IgD-negative memory B cell (primary cell): ENCODE measurements around the gene SPC25. TPM values are rescaled to one million over a fixed set of nuclear protein-coding genes. Genes with fewer than 3 reads are reported as not detected.
"Not testable (repeated sequence)": the region's sequence is repeated elsewhere in the genome, so short reads cannot be mapped to it uniquely, and the experiment has no call there.

Source experiments
- H3K27ac Mint-ChIP-seq, 3 donors: one replicate each; pipeline ENCODE4 v1.8.0; 2020 to 2022; ENCODE audit warnings: mild to moderate bottlenecking in 3 of 3, mixed read lengths in 3 of 3, moderate library complexity in 1 of 3
- H3K27me3 Mint-ChIP-seq: one replicate; pipeline ENCODE4 v1.8.0; 2021; ENCODE audit warnings: mixed read lengths
- H3K36me3 Mint-ChIP-seq: one replicate; pipeline ENCODE4 v1.8.0; 2020; ENCODE audit warnings: mild to moderate bottlenecking, mixed read lengths
- H3K4me1 Mint-ChIP-seq, 3 donors: one replicate each; pipeline ENCODE4 v1.8.0; 2020 to 2022; ENCODE audit warnings: mixed read lengths in 3 of 3, mild to moderate bottlenecking in 1 of 3
- H3K4me3 Mint-ChIP-seq, 4 donors: one replicate each; pipeline ENCODE4 v1.8.0; 2020 to 2022; ENCODE audit warnings: mild to moderate bottlenecking in 4 of 4, mixed read lengths in 4 of 4, moderate library complexity in 3 of 4
- H3K9me3 Mint-ChIP-seq, 3 donors: one replicate each; pipeline ENCODE4 v1.8.0; 2020 to 2021; ENCODE audit warnings: mixed read lengths in 3 of 3, mild to moderate bottlenecking in 1 of 3
- polyA plus RNA-seq: library from polyadenylated mRNA; unstranded; fragments of 300-500 nt; fragmentation: Illumina TruSeq; gene quantifications from one replicate; pipeline ENCODE4 v1.2.3, GENCODE V29; 2021

Gene SPC25
- polyA plus RNA-seq, 1 donor from 2014 or later = not detected

GRCh38 chr2:168882163-168882562, 8.1 kb downstream of the SPC25 start:
- not testable (repeated sequence) for H3K27me3 Mint-ChIP-seq, H3K36me3 Mint-ChIP-seq, H3K9me3 Mint-ChIP-seq, H3K4me3 Mint-ChIP-seq, H3K4me1 Mint-ChIP-seq
- peak overlapping the region in 1 of 3 donors; percentile 37 for H3K27ac Mint-ChIP-seq

- Mint-ChIP-seq H3K4me1 (peaks cover 0 to 4% (median 0%) of the 10 kb centered on the region in 3 donors), H3K4me3 (no peak overlapping the region), H3K27me3 (no peaks in the 10 kb centered on the region), H3K27ac (no peak overlapping the region), H3K36me3 (no peaks in the 10 kb centered on the region), H3K9me3 (no peaks in the 10 kb centered on the region)
These were observed 15.7 kb downstream of the SPC25 start for GRCh38 chr2:168874368-168875054.

- H3K4me3 Mint-ChIP-seq, H3K27ac Mint-ChIP-seq, H3K9me3 Mint-ChIP-seq, H3K36me3 Mint-ChIP-seq, H3K4me1 Mint-ChIP-seq, H3K27me3 Mint-ChIP-seq: not testable (repeated sequence)
These were observed 19.4 kb downstream of the SPC25 start for GRCh38 chr2:168870824-168871223.

DNA sequence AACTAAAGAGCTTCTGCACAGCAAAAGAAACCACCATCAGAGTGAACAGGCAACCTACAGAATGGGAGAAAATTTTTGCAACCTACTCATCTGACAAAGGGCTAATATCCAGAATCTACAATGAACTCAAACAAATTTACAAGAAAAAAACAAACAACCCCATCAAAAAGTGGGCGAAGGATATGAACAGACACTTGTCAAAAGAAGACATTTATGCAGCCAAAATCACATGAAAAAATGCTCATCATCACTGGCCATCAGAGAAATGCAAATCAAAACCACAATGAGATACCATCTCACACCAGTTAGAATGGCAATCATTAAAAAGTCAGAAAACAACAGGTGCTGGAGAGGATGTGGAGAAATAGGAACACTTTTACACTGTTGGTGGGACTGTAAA, 19.9 kb downstream of the SPC25 start:
- H3K4me1 Mint-ChIP-seq, H3K27ac Mint-ChIP-seq, H3K4me3 Mint-ChIP-seq, H3K27me3 Mint-ChIP-seq, H3K9me3 Mint-ChIP-seq, H3K36me3 Mint-ChIP-seq: not testable (repeated sequence)

GRCh38 chr2:168867164-168867563, 23.1 kb downstream of the SPC25 start:
- not testable (repeated sequence) for H3K4me1 Mint-ChIP-seq, H3K4me3 Mint-ChIP-seq, H3K9me3 Mint-ChIP-seq, H3K27ac Mint-ChIP-seq, H3K36me3 Mint-ChIP-seq, H3K27me3 Mint-ChIP-seq

DNA sequence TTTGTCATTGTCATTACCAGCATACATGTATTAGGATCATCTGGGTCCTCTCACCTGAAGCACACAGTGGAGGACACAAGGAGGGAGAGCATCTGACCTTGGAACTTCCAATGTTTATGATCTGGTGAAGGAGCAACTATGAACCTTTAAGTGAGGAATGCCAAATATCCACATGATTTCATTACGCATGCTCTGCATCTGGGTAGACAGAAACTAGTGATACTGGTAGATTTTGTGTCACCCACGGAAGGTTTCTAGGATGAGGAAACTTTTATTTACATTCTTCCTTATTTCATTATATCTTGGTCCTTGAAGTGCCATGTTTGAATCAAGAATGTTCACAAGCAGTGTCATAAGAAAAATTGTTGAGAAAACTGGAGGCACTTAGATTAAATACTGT, 32.1 kb downstream of the SPC25 start:
- H3K4me3 Mint-ChIP-seq = no peak overlapping the region
- H3K27me3 Mint-ChIP-seq = no peaks in the 10 kb centered on the region
- H3K27ac Mint-ChIP-seq = no peak overlapping the region
- H3K4me1 Mint-ChIP-seq = no peaks in the 10 kb centered on the region
- peaks cover 2% of the 10 kb centered on the region for H3K36me3 Mint-ChIP-seq
- no peaks in the 10 kb centered on the region for H3K9me3 Mint-ChIP-seq

DNA sequence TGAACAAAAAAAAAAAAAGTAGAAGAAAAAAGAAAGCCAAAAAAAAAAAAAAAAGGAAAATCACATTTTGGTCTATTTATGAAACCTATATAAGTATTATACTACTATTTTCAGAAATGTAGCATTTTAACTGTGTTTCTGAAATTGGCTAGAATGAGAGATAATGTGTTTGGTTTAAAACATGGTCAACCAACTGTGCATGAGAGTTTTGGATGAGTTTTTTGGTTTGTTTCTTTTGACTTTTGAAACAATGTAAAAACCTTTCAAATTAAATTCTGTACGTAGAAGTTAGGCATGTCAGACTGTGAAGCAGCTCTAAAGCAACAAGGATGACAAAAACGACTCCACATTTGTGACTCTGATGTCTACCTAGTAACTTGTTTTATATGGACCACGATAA, 34.6 kb downstream of the SPC25 start:
- Mint-ChIP-seq H3K36me3 (peaks cover 2% of the 10 kb centered on the region), H3K4me1 (no peaks in the 10 kb centered on the region), H3K27ac (no peak overlapping the region), H3K4me3 (no peak overlapping the region), H3K27me3 (no peaks in the 10 kb centered on the region), H3K9me3 (no peaks in the 10 kb centered on the region)

DNA sequence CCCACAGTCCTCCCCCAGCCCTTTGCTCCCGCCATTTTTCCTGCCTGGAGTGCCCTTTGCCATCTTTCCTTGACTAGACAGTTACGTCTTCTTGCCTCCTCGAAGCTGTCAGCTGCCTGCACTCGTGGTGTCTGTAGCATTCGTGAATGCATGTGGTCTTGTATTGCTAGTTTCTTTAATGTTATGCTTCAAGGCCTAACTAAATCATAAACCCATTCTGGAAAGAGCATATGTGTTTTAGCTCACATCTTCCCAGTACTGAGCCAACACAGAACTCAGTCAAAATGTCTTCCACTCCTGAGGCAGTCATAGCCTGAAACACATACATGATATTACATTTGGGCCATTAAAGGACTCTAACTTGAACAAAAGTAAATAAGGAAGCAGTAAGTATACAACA, 35.6 kb downstream of the SPC25 start:
- H3K4me1 Mint-ChIP-seq = no peaks in the 10 kb centered on the region
- H3K36me3 Mint-ChIP-seq = peaks cover 2% of the 10 kb centered on the region
- H3K4me3 Mint-ChIP-seq = no peak overlapping the region
- H3K9me3 Mint-ChIP-seq = no peaks in the 10 kb centered on the region
- H3K27me3 Mint-ChIP-seq = no peaks in the 10 kb centered on the region
- H3K27ac Mint-ChIP-seq = no peak overlapping the region

DNA sequence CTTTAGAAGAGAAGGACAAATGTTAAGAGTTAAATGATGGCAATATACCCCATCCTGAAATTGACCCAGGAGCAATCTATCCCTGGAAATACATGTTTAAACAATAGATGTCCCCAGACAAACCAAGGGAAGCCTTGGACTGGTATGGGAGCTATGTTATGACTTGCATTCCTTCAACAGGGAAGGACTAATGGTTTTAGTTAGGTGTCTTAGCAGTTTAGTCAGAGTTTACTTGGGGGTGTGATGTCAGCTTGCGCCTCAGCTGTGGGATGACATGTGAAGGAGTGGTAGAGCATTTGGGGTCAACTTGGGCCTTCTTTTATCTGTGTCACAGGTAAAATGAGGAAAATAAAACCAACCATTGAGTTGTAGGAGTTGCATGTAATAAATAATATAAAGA, 36.8 kb downstream of the SPC25 start:
- Mint-ChIP-seq H3K9me3 (no peaks in the 10 kb centered on the region), H3K27me3 (no peaks in the 10 kb centered on the region), H3K4me3 (no peak overlapping the region), H3K27ac (no peak overlapping the region), H3K4me1 (no peaks in the 10 kb centered on the region), H3K36me3 (peaks cover 2% of the 10 kb centered on the region)

GRCh38 chr2:168852481-168852880, 37.7 kb downstream of the SPC25 start:
- Mint-ChIP-seq H3K4me1 (no peaks in the 10 kb centered on the region), H3K9me3 (no peaks in the 10 kb centered on the region), H3K27me3 (no peaks in the 10 kb centered on the region), H3K27ac (no peak overlapping the region), H3K4me3 (no peak overlapping the region), H3K36me3 (peaks cover 2% of the 10 kb centered on the region)

DNA sequence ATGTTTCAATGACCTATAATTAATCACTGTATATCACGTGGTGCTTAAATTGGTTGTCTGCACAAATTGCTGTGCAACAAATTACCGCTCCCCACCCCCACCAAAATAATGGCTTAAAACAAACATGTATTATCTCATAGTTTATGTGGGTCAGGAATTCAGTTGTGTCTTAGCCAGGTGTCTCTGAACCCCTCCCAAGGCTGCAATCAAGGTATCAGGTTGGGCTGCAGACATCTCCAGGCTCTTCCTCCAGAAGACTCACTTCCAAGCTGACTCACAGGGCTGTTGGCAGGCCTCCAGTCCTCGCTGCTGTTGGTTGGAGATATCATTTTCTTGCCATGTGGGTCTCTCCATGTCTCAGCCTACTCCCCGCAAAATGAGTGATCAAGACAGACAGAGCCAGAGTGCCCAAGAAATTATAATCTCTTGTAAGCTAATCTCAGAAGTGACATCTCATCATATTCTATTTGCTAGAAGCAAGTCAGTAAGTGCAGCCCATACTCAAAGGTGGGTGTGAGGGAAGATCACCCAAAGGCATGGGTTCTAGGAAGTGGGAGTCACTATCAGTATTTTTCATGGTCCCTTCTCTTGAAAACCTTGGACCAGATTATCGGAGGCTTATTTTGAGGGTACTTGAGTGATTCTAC, 38.4 kb downstream of the SPC25 start:
- peaks cover 2% of the 10 kb centered on the region for H3K36me3 Mint-ChIP-seq
- H3K4me1 Mint-ChIP-seq = no peaks in the 10 kb centered on the region
- H3K4me3 Mint-ChIP-seq = no peak overlapping the region
- H3K9me3 Mint-ChIP-seq = no peaks in the 10 kb centered on the region
- H3K27ac Mint-ChIP-seq = no peak overlapping the region
- no peaks in the 10 kb centered on the region for H3K27me3 Mint-ChIP-seq

- Mint-ChIP-seq H3K4me1 (no peaks in the 10 kb centered on the region), H3K27me3 (no peaks in the 10 kb centered on the region), H3K9me3 (no peaks in the 10 kb centered on the region), H3K36me3 (peaks cover 2% of the 10 kb centered on the region), H3K4me3 (no peak overlapping the region), H3K27ac (no peak overlapping the region)
These were observed 39.4 kb downstream of the SPC25 start for GRCh38 chr2:168850846-168851245.

GRCh38 chr2:168849610-168850009, 40.6 kb downstream of the SPC25 start:
- Mint-ChIP-seq H3K4me3 (no peak overlapping the region), H3K4me1 (no peaks in the 10 kb centered on the region), H3K9me3 (peaks cover 0 to 2% (median 0%) of the 10 kb centered on the region in 3 donors), H3K27ac (no peak overlapping the region), H3K36me3 (peaks cover 2% of the 10 kb centered on the region), H3K27me3 (no peaks in the 10 kb centered on the region)

DNA sequence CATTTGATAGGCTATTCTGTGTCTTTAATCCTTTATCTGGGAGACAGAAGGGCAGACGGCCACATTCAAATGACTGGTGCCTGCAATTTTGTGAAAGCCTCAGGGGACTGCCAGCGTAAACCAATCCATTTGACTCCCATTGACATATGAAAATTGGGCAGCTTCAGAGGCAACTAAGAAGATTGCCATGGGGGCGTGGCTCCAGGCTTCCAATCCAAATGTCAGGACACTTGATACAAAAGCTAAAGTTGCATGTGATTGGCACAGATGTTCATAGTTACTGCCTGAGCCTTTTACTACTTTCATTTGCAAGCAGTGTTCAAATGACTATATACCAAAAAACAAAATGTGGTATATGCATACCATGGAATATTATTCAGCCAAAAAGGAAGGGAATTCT, 42.0 kb downstream of the SPC25 start:
- no peak overlapping the region for H3K4me3 Mint-ChIP-seq
- no peaks in the 10 kb centered on the region for H3K36me3 Mint-ChIP-seq
- H3K27ac Mint-ChIP-seq = no peak overlapping the region
- no peaks in the 10 kb centered on the region for H3K4me1 Mint-ChIP-seq
- no peaks in the 10 kb centered on the region for H3K27me3 Mint-ChIP-seq
- H3K9me3 Mint-ChIP-seq = peaks cover 0 to 2% (median 0%) of the 10 kb centered on the region in 3 donors

DNA sequence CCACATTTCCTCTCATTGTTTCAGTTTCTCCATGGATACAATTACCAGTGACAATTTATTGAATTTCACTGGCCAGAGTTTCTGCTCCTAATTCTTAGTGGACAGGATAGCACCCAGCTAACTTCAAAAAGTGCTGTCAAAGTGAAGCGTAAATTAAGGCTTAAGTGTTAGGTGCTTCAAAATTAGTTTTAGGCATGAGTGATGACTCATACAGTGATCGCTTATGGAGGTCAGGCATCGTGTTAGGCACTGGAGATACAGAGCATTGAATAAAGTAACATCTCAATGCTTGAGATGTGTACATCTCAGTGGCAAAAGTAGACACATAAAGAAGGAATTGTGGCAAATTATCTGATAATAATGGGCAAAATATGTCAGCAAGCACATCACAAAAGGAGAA, 47.0 kb downstream of the SPC25 start:
- H3K27me3 Mint-ChIP-seq = no peaks in the 10 kb centered on the region
- no peaks in the 10 kb centered on the region for H3K36me3 Mint-ChIP-seq
- no peaks in the 10 kb centered on the region for H3K4me1 Mint-ChIP-seq
- H3K9me3 Mint-ChIP-seq = peaks cover 0 to 2% (median 0%) of the 10 kb centered on the region in 3 donors
- no peak overlapping the region for H3K27ac Mint-ChIP-seq
- no peak overlapping the region for H3K4me3 Mint-ChIP-seq

- H3K4me3 Mint-ChIP-seq = no peak overlapping the region
- no peak overlapping the region for H3K27ac Mint-ChIP-seq
These were observed 48.8 kb downstream of the SPC25 start for GRCh38 chr2:168841445-168841844.

More at GRCh38 chr2:168841445-168841844, 48.8 kb downstream of the SPC25 start:
- H3K9me3 Mint-ChIP-seq = peaks cover 0 to 2% (median 0%) of the 10 kb centered on the region in 3 donors
- no peaks in the 10 kb centered on the region for H3K36me3 Mint-ChIP-seq
- no peaks in the 10 kb centered on the region for H3K4me1 Mint-ChIP-seq
- H3K27me3 Mint-ChIP-seq = no peaks in the 10 kb centered on the region
